Measurements from ENCODE around the gene HES7. TPM values are rescaled to one million over a fixed set of nuclear protein-coding genes. Genes with fewer than 3 reads are reported as not detected.

Gene HES7
- total RNA-seq, 4 donors from 2014 or later: 2.1 TPM; not detected in 3

GRCh38 chr17:8084250-8084649 is 39.7 kb downstream of the HES7 start:
- DNase-seq (ENCODE audit: low spot score in 2 of 2): no peak
- H3K27ac ChIP-seq: no peak overlapping the region
- H3K4me3 ChIP-seq: no peak overlapping the region
- no peaks in the 10 kb centered on the region for H3K36me3 ChIP-seq
- 85 to 90% methylated on average over 6 of the region's 6 CpGs for WGBS, 2 donors
- no peaks in the 10 kb centered on the region for H3K9me3 ChIP-seq
- peaks cover 0 to 91% of the 10 kb centered on the region in 2 donors for H3K27me3 ChIP-seq
- H3K4me1 ChIP-seq: peaks cover 0 to 20% (median 3%) of the 10 kb centered on the region in 4 donors
- no peak for TF ChIP-seq POLR2A (IDR thresholded peaks at IDR 0.05)
- TF ChIP-seq EP300 (IDR thresholded peaks at IDR 0.05): no peak
- TF ChIP-seq, protein P1, sequence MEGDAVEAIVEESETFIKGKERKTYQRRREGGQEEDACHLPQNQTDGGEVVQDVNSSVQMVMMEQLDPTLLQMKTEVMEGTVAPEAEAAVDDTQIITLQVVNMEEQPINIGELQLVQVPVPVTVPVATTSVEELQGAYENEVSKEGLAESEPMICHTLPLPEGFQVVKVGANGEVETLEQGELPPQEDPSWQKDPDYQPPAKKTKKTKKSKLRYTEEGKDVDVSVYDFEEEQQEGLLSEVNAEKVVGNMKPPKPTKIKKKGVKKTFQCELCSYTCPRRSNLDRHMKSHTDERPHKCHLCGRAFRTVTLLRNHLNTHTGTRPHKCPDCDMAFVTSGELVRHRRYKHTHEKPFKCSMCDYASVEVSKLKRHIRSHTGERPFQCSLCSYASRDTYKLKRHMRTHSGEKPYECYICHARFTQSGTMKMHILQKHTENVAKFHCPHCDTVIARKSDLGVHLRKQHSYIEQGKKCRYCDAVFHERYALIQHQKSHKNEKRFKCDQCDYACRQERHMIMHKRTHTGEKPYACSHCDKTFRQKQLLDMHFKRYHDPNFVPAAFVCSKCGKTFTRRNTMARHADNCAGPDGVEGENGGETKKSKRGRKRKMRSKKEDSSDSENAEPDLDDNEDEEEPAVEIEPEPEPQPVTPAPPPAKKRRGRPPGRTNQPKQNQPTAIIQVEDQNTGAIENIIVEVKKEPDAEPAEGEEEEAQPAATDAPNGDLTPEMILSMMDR (IDR thresholded peaks at IDR 0.05): no peak

GRCh38 chr17:8082292-8082691 is 41.6 kb downstream of the HES7 start:
- no peak overlapping the region for H3K4me3 ChIP-seq
- no peak for DNase-seq (ENCODE audit: low spot score in 2 of 2)
- TF ChIP-seq, protein P1 (IDR thresholded peaks at IDR 0.05): no peak
- TF ChIP-seq EP300 (IDR thresholded peaks at IDR 0.05) (no peak), POLR2A (IDR thresholded peaks at IDR 0.05) (no peak)
- no peaks in the 10 kb centered on the region for H3K9me3 ChIP-seq
- peaks cover 0 to 22% (median 3%) of the 10 kb centered on the region in 4 donors for H3K4me1 ChIP-seq
- no peaks in the 10 kb centered on the region for H3K36me3 ChIP-seq
- WGBS, 2 donors: 87 to 88% methylated on average over 10 of the region's 10 CpGs
- no peak overlapping the region for H3K27ac ChIP-seq
- peaks cover 0 to 92% of the 10 kb centered on the region in 2 donors for H3K27me3 ChIP-seq

DNA sequence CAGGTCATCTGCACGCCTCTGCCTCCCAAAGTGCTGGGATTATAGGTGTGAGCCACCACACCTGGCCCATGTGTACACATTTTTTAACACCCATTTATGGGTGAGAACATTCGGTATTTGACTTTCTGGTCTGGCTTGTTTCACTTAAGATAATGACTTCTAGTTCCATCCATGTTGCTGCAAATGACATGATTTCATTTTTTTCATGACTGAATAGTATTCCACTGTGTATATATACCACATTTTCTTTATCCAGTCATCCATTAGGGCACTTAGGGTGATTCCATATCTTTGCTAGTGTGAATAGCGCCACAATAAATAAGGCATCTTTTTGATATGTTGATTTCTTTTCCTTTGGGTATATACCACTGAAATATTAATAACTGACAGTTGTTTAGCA is 42.0 kb downstream of the HES7 start:
- Histone ChIP-seq H3K9me3 (no peaks in the 10 kb centered on the region), H3K4me3 (no peak overlapping the region), H3K27ac (no peak overlapping the region), H3K27me3 (peaks cover 0 to 94% of the 10 kb centered on the region in 2 donors), H3K4me1 (peaks cover 0 to 22% (median 3%) of the 10 kb centered on the region in 4 donors), H3K36me3 (no peaks in the 10 kb centered on the region)
- TF ChIP-seq POLR2A (IDR thresholded peaks at IDR 0.05) (no peak), EP300 (IDR thresholded peaks at IDR 0.05) (no peak)
- TF ChIP-seq, protein P1 (IDR thresholded peaks at IDR 0.05): no peak
- DNase-seq (ENCODE audit: low spot score in 2 of 2): no peak
- WGBS, 2 donors: 96 to 97% methylated on average over 3 of the region's 3 CpGs

- Histone ChIP-seq H3K4me1 (peaks cover 0 to 22% (median 3%) of the 10 kb centered on the region in 4 donors), H3K4me3 (no peak overlapping the region), H3K27ac (no peak overlapping the region), H3K36me3 (no peaks in the 10 kb centered on the region), H3K27me3 (peaks cover 0 to 93% of the 10 kb centered on the region in 2 donors), H3K9me3 (no peaks in the 10 kb centered on the region)
- no peak for TF ChIP-seq POLR2A (IDR thresholded peaks at IDR 0.05)
- TF ChIP-seq, protein P1 (IDR thresholded peaks at IDR 0.05): no peak
- TF ChIP-seq EP300 (IDR thresholded peaks at IDR 0.05): no peak
- DNase-seq (ENCODE audit: low spot score in 2 of 2): no peak
- WGBS, 2 donors: 27 to 51% methylated on average over 15 to 16 of the region's 17 CpGs
Observed at GRCh38 chr17:8080799-8081219, 43.1 kb downstream of the HES7 start.

DNA sequence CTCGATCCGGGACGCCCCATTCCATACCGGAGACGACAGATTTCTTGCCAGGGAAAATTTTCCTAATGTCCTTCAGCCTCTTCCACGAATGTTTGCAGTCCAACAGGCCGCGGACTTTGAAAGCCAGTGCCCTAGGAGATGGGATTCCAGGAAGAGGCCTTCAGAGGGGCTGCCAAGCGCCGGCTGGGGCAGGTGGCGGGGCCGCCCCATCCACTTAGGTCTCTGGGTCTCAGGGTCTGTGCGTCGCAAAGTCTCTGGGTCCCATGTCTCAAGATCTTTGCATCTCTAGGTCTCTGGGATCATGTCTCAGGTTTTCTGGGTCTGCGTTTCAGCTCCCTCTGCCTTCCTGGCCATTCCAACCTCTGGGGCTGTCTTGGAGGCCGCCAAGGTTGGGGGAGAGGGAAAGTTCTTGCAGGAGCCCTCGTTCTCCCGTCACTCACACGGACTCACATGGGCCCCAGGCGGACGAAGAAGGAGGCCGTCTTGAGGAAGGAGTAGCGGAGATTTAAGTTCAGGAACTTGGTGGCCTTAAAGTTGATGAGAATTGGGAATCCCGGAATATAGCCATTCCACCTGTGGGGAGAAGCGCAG is 43.6 kb downstream of the HES7 start:
- Histone ChIP-seq H3K4me1 (peaks cover 0 to 22% (median 3%) of the 10 kb centered on the region in 4 donors), H3K4me3 (peak overlapping the region; percentile 2 to 50 (median 41)), H3K36me3 (no peaks in the 10 kb centered on the region), H3K27ac (no peak overlapping the region), H3K27me3 (peaks cover 0 to 93% of the 10 kb centered on the region in 2 donors), H3K9me3 (no peaks in the 10 kb centered on the region)
- DNase-seq (ENCODE audit: low spot score in 2 of 2): no peak
- 24 to 44% methylated on average over 12 to 25 of the region's 25 CpGs for WGBS, 2 donors
- TF ChIP-seq, protein P1 (IDR thresholded peaks at IDR 0.05): no peak
- no peak for TF ChIP-seq POLR2A (IDR thresholded peaks at IDR 0.05)
- no peak for TF ChIP-seq EP300 (IDR thresholded peaks at IDR 0.05)
